Activated CD4-positive, alpha-beta T cell treated with anti-CD3 and anti-CD28 coated beads for 4 hours (primary cell): ENCODE results near the gene CERS5.
"Not testable (repeated sequence)": the region's sequence is repeated elsewhere in the genome, so short reads cannot be mapped to it uniquely, and the experiment has no call there.

Source experiments
- DNase-seq, 2 donors: peaks; one replicate each; pipeline ENCODE4 v3.0.0-alpha.2; 2020

The CERS5 gene

DNA sequence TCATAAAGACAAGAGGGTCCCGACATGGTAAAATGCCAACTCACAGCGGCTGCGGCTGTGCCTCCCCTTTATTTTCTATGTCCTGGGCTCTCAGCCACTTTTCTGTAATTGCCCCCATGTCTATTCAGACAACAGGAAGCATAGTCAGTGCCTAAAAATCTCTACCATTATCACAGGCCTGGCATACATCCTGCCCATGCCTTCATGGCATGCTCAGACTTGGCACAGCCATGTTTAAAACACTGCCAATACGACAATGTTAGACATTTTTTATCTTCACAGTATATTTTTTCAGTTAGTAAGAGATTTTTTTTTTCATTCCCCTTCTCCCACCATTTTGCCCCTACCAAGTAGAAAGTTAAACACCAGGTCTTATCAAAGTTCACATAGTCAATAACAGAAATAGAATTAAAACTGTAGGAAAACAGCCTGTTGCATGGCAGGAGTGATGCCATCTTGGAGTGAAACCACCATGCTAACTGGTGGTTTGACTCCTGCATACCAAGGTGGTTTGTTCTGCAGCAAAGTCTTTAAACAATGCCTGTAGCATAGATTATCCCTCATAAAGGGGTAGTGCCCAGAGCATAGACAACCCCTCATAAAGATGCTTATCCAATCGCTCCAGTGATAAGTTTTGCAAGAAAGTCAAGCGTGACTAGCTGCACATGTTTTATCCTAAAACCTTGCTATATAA lies 18.9 kb upstream of the CERS5 start:
- DNase-seq: no peak

DNA sequence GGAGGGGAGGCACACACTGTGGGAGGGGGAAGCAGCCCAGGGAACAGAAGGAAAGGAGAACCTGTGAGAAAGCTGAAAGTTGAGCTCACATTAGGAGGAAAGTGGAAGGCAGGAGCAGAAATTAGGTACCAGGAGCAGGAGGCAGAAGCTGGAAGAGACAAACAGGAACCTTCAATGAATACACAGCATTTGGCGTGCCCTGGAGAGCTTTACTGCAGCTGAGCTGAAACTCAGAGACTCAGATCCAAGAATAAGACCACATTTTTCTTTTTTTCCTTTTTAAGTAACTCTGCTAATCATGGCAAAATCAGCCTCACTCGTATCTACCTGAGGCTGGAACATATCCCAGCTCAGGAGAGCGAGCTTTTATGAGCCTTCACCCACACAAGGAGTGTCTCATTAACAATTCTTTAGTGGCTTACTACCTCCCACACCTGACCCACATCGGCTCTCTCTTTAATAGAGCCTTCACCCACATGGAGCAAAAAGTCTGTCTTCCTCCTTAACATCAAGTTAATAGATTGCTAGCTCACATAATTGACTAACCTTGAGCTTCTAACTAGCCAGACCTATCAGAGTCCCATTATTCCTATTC lies 18.2 kb upstream of the CERS5 start:
- no peak for DNase-seq

DNA sequence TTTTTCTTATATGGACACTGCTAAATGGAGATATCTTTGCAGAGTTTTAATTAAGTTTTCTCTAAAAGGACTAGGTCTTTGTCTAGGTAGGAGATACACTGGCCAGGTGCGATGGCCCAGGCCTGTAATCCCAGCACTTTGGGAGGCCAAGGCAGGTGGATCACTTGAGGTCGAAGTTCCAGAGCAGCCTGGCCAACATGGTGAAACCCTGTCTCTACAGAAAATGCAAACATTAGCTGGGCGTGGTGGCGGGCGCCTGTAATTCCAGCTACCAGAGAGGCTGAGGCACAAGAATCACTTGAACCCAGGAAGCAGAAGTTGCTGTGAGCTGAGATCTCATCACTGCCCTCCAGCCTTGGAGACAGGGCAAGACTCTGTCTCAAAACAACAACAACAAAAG lies 17.1 kb upstream of the CERS5 start:
- no peak for DNase-seq

- no peak for DNase-seq
These were observed 15.3 kb upstream of the CERS5 start for GRCh38 chr12:50182461-50182860.

- DNase-seq: no peak
These were observed 14.5 kb upstream of the CERS5 start for GRCh38 chr12:50181691-50182090.

DNA sequence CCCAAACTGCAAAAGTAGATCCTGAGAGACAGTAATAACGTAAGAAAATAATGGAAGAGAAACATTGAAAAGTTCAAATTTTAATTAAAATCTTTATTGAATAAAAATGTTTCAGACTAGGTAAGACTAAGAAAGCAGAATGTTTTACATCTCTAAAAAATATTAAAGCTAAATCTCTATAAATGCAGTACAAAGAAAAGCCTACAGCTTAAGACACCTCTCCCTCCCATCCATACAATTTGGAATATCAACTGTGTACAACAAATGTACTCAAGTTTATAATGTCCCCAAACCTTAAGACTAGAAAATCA lies 8.5 kb upstream of the CERS5 start:
- DNase-seq: no peak

GRCh38 chr12:50174971-50175715 lies 8.0 kb upstream of the CERS5 start:
- peak in 1 of 2 donors; percentile 28 for DNase-seq

- DNase-seq: peak; percentile 39 to 57
These were observed 445 bp downstream of the CERS5 start for GRCh38 chr12:50166799-50167048.

DNA sequence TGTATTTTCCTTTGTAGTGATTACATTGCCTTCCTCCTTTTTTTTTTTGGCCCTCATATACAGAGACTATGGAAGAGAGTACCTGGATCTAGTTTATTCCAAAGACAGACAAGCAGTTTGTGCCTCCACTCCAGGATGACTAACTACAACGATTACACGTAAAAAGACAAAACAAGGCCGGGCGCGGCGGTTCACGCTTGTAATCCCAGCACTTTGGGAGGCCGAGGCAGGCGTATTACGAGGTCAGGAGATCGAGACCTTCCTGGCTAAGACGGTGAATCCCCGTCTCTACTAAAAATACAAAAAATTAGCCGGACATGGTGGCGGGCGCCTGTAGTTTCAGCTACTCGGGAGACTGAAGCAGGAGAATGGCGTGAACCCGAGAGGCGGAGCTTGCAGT lies 2.2 kb downstream of the CERS5 start:
- DNase-seq: no peak

DNA sequence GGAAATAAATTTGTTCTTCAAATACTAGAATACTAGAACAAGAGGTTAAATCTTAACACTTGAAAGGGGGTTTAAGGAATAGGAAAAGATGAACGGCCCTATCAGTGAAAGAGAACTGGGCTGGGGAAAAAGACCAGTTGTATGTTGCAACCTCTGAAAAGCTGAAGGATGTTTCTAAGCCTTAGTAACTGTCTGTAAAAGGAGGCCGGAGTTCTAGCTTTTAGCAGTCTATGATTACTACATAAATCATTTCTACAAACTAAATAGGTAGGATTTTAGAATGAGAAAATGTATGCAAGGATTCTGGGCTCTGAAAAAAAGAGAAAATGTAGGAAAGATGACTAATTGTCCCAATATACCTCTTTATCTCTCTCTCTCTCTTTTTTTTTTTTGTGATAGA lies 4.9 kb downstream of the CERS5 start:
- no peak for DNase-seq

DNA sequence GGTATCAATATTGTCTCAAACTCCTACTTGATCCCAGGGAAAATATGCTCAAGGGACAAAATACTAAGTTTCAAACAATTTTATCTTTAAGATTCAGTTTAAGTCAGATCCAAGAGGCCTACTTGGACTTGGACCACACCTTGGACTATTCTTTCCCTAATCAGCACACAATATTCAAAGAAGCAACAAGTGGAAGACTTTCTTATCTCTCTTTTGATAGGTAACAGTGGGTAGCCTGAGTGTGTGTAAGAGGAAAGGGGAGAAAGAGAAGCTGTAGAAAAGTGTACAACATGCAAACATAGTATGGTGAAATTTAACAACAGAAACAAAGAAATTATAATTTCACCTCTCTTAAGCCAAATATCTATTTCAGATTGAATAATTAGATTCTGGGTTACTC lies 6.5 kb downstream of the CERS5 start:
- DNase-seq: no peak

GRCh38 chr12:50157259-50157658 lies 9.9 kb downstream of the CERS5 start:
- no peak for DNase-seq

GRCh38 chr12:50156641-50157040 lies 10.5 kb downstream of the CERS5 start:
- DNase-seq: no peak

- not testable (repeated sequence) for DNase-seq
These were observed 12.2 kb downstream of the CERS5 start for GRCh38 chr12:50154947-50155346.

DNA sequence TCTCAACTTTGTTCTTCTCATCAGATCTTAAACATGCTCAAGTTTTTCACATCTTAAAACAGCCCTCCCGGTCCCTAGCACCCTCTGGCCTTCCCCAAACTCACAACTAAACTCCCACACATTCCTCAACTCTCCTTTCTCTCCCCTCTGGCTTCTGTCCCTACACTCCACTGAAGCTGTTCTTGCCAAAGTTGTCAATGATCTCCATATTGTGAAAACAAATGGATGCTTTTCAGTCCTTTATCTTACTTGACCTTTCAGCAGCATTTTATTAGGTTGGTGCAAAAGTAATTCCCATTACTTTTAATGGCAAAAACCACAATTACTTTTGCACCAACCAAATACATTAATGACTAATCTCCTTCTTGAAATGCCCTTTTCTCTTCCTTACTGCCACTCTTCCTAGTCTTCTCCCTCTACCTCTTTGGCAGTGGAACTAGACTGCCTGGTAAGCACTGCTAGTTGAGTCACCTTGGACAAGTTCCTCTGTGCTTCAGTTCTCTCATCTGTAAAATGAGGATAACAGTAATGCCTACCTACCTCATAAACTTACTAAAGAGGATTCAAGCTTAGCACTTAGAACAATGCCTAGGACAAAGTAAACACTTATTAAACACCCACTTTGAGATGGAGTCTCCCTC lies 16.0 kb downstream of the CERS5 start:
- no peak for DNase-seq

DNA sequence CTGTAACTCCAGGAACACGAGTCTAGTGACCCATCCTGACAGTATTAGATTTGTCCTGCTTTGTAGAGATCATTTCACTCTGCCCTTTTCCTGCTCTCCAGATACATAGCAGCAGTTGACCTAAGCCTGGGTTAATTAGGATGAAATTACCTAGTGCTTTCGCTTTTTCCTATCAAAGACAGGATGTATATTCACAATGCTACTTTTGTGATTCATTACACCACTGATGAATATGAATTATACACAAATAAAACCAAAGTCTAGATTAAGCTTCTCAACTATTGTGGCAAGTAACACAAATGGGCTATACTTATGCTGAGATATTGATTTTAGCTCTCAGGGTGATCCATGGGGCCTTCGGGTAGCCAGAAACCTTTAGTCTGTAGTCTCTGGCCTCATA lies 17.9 kb downstream of the CERS5 start:
- no peak for DNase-seq

- not testable (repeated sequence) for DNase-seq
These were observed 19.2 kb downstream of the CERS5 start for GRCh38 chr12:50148011-50148410.

DNA sequence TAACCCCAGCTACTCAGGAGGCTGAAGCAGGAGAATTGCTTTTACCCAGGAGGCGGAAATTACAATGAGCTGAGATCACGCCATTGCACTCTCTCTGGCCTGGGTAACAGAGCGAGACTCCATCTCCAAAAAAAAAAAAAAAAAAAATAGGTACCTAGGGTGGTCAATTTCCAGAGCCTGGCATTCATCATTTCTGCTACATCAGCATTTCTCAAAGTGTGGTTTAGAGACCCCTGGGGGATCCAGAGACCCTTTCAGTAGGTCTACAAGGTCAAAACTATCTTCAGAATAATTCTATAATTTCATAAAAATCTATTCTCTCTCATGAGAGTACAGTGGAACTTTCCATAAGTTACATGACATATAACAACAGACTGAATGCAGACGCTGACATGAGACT lies 19.9 kb downstream of the CERS5 start:
- DNase-seq: no peak

DNA sequence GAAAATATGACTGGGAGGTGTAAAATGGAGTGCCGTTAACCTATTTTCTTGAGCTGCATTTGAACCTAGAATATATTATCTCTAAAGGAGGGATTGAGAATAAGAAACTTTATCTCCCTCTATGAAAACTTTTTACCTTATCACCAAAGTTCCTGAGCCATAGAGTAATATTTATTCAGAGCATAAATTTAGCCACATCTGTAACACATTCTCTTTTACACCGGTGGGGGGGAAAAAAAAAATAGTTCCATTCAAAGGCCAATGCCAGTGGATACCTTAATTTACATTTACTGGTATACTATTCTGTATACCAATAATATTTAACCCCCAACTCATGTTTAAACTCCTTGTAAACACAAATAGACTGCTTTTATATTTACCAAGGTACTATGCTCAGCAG lies 21.7 kb downstream of the CERS5 start:
- no peak for DNase-seq

- no peak for DNase-seq
These were observed 24.2 kb downstream of the CERS5 start for GRCh38 chr12:50142993-50143392.

GRCh38 chr12:50132505-50133135 lies 34.5 kb downstream of the CERS5 start:
- DNase-seq: no peak

GRCh38 chr12:50129290-50129689 lies 37.9 kb downstream of the CERS5 start:
- no peak for DNase-seq

DNA sequence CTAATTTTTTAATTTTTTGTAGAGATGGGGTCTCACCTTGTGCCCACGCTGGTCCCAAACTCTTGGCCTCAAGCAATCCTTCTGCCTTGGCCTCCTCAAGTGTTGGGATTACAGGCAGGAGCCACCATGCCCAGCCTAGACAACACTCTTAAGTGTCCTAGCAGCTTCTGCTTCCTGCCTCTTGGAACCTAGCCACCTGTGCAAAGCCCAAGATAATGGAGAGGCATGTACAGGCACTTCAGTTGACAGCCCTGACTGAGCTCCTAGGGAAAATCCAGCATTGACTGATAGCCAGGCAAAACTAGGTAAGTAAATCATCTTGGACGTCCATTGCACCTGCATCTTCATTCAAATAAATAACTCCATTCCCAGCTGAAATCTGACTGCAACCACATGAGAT lies 39.6 kb downstream of the CERS5 start:
- no peak for DNase-seq

- DNase-seq: no peak
These were observed 44.0 kb downstream of the CERS5 start for GRCh38 chr12:50123203-50123602.
